Medulla oblongata (tissue), 1 donor: Measurements from ENCODE around the gene U2AF1L4.
A peak's percentile ranks its signal among the peaks of the same experiment; 100 is the strongest.

ENCODE experiments used
- DNase-seq: peaks from one replicate; pipeline ENCODE4 v3.0.0-alpha.2; 2015; ENCODE audit errors: extremely low spot score

The U2AF1L4 gene

DNA sequence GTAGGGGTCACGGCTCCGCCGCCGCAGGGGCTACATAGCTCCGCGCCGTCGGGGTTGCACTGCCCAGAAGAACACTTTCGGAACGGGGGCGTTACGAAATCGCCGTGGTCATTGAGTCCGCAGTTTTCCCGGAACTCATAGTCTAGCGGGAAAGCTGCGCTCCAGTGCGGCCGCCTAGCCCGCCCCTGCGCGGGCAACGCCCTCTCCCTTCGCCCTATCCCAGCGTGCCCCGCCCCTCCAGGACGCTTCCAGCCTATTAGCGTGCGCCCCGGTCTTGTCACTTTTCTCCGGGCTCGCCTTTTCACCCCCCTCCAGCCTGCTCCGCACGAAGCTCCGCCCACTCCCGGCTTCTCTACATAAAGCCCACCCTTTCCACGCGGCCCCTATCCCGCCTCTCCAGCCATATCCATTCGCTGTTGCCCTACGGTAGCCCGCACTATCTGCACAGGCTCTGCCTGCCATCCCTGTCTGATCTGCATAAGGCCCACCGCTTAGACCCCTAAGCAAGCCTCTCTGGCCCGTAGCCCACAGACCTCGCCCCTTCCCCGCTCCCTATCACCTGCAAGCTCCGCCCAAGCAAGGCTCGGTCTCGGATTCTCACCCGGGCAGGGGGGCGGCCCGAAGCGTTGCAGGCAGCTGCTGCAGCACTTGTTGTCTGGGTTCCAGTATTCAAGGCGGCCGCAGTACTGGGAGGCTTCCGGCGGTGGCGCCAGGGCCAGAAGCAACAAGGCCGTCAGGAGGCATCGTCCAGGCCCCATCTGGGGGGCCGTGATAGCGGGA, 4.6 kb downstream of the U2AF1L4 start:
- DNase-seq, result peak; percentile 99

DNA sequence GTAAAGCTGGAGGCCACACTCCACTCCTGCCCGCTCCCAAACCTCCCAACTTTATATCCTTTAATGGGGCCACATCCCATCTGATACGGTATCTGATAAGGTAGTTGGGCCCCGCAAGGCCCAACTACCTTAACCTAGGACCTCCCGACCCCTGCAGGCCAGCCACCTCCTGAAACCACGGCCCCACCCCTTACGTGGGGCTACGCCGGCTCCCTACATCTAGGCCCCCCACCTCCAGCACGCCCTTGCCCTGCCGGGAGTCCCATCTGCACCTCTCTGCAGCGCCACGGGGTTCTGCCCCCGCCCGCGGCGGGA, 5.2 kb downstream of the U2AF1L4 start:
- no peak for DNase-seq

DNA sequence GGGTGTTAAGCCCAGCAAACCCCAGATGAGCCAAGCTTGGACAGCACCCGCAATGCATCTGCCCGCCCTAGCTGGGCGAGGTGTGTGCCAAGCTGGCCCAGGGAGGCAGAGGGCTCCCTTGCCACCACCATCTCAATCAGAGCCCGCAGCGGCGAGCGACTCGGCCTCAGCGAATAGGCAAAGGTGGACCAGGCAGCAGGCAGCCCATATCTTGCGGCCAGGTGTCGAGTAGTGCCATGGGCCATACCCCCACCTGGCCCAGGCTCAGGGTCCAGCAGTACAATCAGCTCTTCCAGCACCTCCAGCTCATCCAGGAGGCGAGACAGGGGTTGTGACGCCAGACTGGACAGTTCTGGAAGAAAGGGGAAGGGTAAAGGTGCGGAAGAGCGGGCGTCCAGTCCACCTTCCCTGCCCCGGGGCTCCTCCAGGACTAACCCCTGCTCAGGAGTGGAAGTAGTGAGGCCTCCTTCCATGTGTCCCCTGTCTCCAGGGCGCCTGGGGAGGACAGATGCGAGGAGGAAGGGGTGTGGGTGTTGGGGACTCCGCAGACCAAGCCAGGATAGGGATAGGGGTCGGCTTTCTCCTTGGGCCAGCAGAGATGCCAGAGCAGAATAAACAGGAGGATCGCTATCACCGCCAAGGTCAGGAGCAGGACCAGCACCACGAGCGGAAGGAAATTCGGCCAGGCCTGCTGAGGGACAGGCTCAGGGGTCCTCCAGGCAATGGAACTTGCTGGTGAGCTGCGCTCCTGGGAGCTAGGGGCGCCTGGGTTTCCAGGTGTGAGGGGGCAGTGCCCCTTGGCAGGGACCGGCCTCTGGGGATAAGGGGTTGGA, 5.7 kb downstream of the U2AF1L4 start:
- no peak for DNase-seq

- DNase-seq, result no peak
Measured at GRCh38 chr19:35738887-35739229, 6.4 kb downstream of the U2AF1L4 start.

GRCh38 chr19:35738021-35738886, 7.0 kb downstream of the U2AF1L4 start:
- no peak for DNase-seq

- no peak for DNase-seq
Measured at GRCh38 chr19:35736913-35737886, 8.0 kb downstream of the U2AF1L4 start.

GRCh38 chr19:35734889-35735288, 10.3 kb downstream of the U2AF1L4 start:
- DNase-seq, result no peak

GRCh38 chr19:35734273-35734672, 10.9 kb downstream of the U2AF1L4 start:
- no peak for DNase-seq

GRCh38 chr19:35733180-35734125, 11.8 kb downstream of the U2AF1L4 start:
- no peak for DNase-seq

DNA sequence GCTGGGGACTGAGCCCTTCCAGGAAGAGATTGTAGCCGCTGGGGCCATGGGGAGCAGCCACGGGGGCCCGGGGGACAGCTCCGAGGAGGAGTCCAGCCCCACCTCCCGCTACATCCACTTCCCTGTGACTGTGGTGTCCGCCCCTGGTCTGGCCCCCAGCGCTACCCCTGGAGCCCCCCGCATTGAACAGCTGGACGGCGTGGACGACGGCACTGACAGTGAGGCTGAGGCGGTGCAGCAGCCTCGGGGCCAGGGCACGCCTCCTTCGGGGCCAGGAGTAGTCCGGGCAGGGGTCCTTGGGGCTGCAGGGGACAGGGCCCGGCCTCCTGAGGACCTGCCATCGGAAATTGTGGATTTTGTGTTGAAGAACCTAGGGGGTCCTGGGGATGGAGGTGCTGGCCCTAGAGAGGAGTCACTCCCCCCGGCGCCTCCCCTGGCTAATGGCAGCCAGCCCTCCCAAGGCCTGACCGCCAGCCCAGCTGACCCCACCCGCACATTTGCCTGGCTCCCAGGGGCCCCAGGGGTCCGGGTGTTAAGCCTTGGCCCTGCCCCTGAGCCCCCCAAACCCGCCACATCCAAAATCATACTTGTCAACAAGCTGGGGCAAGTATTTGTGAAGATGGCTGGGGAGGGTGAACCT, 12.6 kb downstream of the U2AF1L4 start:
- DNase-seq, result no peak

DNA sequence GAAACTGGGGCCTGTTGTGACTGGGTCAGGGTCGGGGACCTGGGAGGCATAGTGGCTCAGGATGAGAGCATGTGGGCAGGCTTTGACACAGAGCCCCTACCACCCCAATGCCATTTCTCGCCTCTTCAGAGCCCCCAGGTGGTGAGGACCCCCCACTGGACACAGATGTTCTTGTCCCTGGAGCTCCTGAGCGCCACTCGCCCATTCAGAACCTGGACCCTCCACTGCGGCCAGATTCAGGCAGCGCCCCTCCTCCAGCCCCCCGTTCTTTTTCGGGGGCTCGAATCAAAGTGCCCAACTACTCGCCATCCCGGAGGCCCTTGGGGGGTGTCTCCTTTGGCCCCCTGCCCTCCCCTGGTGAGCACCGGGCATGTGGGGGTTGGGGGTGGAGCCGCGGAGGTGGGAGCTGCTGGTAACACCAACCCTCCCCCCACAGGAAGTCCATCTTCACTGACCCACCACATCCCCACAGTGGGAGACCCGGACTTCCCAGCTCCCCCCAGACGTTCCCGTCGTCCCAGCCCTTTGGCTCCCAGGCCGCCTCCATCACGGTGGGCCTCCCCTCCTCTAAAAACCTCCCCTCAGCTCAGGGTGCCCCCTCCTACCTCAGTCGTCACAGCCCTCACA, 13.3 kb downstream of the U2AF1L4 start:
- no peak for DNase-seq

DNA sequence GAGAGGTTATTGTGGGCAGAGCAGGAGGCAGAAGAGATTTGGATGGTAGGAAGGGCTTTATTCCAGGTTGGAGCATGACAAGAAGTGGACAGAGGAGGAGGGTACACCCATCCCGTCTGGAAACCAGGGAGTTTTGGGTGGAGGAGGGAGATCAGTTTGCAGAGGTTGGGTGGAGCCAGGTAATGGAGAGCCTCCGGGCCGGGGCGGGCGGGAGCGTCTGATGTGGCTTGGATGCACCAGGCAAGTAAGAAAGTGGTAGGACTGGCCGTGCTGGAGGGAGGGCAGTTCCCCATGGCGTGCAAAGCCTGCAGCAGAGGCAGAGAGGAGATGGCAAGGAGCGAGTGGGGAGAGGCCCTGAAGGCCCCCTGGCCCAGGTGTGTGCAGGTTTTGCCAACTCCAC, 13.9 kb downstream of the U2AF1L4 start:
- DNase-seq, result no peak

- no peak for DNase-seq
Measured at GRCh38 chr19:35730326-35730725, 14.9 kb downstream of the U2AF1L4 start.

DNA sequence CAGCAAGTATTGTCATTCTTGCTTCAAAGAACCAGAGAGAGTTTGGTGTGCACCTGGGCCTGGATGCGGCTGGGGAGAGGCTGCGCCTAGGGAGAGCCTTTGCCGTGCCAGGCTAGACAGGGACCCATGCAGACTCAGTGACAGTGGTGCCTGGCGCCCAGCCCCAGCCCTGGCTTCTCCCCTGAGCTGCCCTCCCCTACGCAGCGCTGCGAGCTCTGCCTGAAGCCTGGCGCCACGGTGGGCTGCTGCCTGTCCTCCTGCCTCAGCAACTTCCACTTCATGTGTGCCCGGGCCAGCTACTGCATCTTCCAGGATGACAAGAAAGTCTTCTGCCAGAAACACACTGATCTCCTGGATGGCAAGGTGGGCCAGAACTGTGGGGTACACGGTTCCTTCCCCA, 15.5 kb downstream of the U2AF1L4 start:
- no peak for DNase-seq

DNA sequence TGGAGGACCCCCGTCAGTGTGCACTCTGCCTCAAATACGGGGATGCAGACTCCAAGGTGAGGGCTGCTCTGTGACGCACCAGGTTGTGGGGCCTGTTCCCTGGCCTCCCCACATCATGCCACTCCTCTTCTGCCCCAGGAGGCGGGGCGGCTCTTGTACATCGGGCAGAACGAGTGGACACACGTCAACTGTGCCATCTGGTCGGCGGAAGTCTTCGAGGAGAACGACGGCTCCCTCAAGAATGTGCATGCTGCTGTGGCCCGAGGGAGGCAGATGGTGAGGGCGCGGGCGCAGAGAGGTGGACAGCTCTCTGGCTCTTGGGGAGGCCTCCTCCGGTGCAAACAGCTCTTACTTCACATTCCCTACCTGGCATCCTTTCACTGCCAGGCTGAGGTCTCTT, 16.2 kb downstream of the U2AF1L4 start:
- no peak for DNase-seq

- DNase-seq, result no peak
Measured at GRCh38 chr19:35727956-35728706, 17.1 kb downstream of the U2AF1L4 start.

DNA sequence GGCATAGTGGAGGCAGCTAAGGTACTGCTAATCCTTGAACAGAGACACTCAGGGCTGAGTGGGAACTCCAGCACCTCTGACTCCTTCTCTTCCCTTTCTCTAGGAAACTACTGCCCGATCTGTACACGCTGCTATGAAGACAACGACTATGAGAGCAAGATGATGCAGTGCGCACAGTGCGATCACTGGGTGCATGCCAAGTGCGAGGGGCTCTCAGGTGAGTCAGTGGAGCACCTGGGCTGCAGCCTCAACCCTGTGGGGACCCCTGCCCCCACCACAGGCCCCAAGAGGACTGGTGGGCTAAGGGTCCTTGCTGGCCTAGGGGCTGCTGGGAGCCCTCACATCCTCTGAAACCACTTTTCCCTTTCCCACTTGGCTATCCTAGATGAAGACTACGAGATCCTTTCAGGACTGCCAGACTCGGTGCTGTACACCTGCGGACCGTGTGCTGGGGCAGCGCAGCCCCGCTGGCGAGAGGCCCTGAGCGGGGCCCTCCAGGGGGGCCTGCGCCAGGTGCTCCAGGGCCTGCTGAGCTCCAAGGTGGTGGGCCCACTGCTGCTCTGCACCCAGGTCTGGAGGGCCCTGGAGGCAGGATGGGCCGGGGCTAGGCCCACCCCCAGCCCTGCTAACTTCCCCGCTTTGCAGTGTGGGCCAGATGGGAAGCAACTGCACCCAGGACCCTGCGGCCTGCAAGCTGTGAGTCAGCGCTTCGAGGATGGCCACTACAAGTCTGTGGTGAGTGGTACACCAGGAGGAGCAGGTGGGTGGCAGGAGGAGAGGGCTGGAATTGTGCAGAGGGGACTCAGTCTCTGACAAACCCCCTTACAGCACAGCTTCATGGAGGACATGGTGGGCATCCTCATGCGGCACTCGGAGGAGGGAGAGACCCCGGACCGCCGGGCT, 17.9 kb downstream of the U2AF1L4 start:
- no peak for DNase-seq
